Urinary bladder (tissue), 4 donors: ENCODE measurements around the gene NEURL1B. TPM values are rescaled to one million over a fixed set of nuclear protein-coding genes. Genes with fewer than 3 reads are reported as not detected.
"Not testable (repeated sequence)": the region's sequence is repeated elsewhere in the genome, so short reads cannot be mapped to it uniquely, and the experiment has no call there.

Experiments
- DNase-seq: peaks from one replicate; pipeline ENCODE4 v3.0.0-alpha.2; 2015; ENCODE audit errors: extremely low spot score
- H3K27ac ChIP-seq: one replicate; pipeline ENCODE4 v1.5.1; 2013; ENCODE audit warnings: low read depth, mild to moderate bottlenecking, moderate library complexity
- H3K36me3 ChIP-seq: one replicate; pipeline ENCODE4 v1.6.1; 2013; ENCODE audit warnings: mild to moderate bottlenecking, moderate library complexity; ENCODE audit not compliant: insufficient read depth
- H3K4me1 ChIP-seq: one replicate; pipeline ENCODE4 v1.6.1; 2013; ENCODE audit warnings: mild to moderate bottlenecking, moderate library complexity; ENCODE audit not compliant: insufficient read depth
- H3K4me3 ChIP-seq: one replicate; pipeline ENCODE4 v1.5.1; 2013; ENCODE audit warnings: low read depth, low read length
- WGBS: extraction: QIAGEN DNeasy Blood & Tissue Kit; methylation state at CpG from one replicate; pipeline ENCODE4 v1.1.7; 2013; 5-methylcytosine and 5-hydroxymethylcytosine counted together
- polyA plus RNA-seq: library from polyadenylated mRNA; stranded (reverse); fragments of 200-250 nt; gene quantifications from one replicate; pipeline ENCODE4 v1.2.3, GENCODE V29; 2013
- total RNA-seq: library from RNA; depleted of rRNA; stranded (reverse); fragments of >200 nt; gene quantifications from one replicate; pipeline ENCODE4 v1.2.3, GENCODE V29; 2014
- donor health status: healthy with polysubstance abuse.
- donor health status: healthy.

Gene NEURL1B
- total and polyA plus RNA-seq, 2 donors: 51.9 to 52.4 TPM

DNA sequence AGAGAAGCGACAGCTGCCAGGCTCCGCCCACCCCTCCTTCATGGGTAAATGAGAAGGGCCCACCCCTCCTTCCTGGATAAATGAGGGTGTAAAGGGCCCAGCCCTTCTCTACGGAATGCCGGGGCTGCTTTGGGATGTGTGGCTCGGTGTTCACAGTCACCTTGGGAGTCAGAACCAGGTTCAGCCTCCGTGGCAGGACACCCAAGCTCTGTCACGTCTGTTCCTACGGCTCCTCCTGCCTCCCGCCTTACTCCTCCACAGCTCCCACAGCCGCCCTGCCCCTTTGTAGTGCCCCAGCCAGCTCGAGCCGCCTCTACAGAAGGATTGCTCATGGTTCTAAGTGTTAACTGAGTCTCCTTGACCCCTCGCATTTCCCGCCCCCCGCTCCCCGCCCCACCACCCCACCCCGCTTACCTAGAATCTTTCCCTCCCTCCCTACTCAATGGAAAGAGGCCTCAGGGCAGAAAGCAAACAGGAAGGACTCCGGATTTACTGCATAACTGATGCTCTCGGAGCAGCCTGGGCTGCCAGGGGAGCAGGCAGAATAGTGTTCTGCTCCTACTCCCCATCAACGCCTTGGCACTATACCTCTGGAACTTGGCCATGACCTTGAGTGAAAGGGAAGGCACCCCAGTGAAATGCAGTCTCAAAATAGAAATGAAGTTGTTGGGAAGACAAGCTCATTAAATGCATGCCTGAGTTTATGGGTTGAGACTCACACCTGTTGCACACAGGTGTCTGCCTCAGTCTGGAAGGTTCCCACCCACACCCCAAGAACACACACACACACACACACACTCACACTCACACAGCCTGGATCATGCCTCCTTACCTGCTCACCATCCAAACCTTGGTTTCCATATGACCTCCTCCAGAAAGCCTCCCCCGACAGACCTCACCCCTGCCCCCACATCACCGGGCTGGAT lies 59.6 kb downstream of the NEURL1B start:
- Histone ChIP-seq H3K27ac (no peak overlapping the region), H3K4me1 (no peaks in the 10 kb centered on the region), H3K4me3 (no peak overlapping the region), H3K36me3 (no peaks in the 10 kb centered on the region)
- 32% methylated on average over 22 of the region's 22 CpGs for WGBS
- DNase-seq: no peak

DNA sequence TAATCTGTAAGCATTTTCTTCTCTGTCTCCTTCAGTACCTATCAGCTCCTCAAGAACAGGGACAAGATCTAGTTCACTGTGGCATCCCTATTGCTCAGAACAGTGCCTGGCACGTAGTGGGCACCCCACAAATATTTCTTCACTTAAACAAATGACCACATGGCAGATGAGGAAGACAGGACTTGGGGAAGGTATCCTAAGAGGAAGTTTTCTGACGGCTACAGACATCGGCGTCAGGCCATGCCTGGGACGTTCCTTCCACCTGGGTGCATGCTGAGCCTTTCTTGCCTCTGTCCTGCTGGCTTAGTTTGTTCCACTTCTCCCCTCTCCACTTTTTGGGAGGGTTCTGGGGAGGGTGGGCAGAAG lies 60.2 kb downstream of the NEURL1B start:
- DNase-seq: no peak
- Histone ChIP-seq H3K27ac (no peak overlapping the region), H3K4me1 (no peaks in the 10 kb centered on the region), H3K36me3 (no peaks in the 10 kb centered on the region), H3K4me3 (no peak overlapping the region)
- 78% methylated on average over 5 of the region's 5 CpGs for WGBS

DNA sequence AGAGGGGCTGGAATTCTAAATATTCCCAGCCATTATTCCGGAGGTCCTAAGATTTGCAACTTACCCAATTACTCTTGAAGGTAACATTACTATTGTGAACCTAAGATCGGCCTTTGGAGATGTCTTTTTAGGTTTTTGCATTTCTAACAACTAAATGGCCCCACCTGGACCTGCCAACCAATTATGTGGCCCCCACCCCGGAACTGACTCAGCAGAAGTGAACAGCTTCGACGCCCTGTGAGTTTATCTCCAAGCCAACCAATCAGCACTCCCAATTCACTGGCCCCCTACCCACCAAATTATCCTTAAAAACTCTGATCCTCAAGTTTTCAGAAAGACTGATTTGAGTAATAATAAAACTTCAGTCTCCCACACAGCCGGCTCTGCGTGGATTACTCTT lies 62.9 kb downstream of the NEURL1B start:
- H3K27ac ChIP-seq: no peak overlapping the region
- DNase-seq: no peak
- H3K36me3 ChIP-seq: no peaks in the 10 kb centered on the region
- H3K4me1 ChIP-seq: no peaks in the 10 kb centered on the region
- 92% methylated on average over 7 of the region's 7 CpGs for WGBS
- no peak overlapping the region for H3K4me3 ChIP-seq

DNA sequence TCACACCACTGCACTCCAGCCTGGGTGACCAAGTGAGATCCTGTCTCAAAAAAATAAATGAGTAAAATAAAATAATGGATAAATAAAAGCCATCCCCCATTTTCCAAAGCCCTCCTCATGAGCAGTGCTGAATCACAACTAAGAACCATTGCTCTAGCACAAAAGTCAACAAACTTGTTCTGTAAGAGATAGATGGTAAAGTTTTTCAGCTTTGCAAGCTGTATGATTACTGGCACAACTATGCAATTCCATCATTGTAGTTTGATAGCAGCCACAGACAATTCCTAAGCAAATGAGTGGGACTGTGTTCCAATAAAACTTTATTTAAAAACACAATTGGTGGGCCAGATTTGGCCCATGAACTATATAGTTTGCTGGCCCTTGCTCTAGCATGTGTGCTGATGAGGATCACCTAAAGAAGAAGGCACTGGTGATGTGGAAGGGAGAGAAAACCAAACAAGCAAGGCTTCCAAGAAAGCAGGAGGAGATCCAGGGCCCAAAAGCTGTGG lies 64.6 kb downstream of the NEURL1B start:
- no peaks in the 10 kb centered on the region for H3K4me1 ChIP-seq
- H3K4me3 ChIP-seq: no peak overlapping the region
- H3K27ac ChIP-seq: no peak overlapping the region
- DNase-seq: no peak
- no peaks in the 10 kb centered on the region for H3K36me3 ChIP-seq

DNA sequence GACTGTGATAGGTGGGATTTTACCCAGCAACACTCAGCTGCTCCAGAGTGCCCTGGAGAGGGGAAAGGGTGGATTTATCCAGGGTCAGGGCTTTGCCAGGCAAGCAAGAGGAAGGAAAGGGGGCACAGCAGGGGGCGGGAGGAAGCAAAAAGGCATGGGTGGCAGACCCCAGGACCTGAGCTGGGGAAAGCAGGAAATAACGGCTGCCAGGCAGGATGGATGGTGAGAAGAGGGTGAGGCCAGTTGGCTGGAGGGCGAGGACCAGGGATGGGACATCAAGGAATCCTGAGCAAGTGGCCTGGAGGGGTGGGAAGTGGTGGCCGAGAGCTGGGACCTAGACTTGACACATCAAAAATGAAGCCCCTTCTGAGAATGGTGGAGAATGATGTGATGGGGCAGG lies 65.7 kb downstream of the NEURL1B start:
- DNase-seq: no peak
- 72% methylated on average over 4 of the region's 4 CpGs for WGBS

DNA sequence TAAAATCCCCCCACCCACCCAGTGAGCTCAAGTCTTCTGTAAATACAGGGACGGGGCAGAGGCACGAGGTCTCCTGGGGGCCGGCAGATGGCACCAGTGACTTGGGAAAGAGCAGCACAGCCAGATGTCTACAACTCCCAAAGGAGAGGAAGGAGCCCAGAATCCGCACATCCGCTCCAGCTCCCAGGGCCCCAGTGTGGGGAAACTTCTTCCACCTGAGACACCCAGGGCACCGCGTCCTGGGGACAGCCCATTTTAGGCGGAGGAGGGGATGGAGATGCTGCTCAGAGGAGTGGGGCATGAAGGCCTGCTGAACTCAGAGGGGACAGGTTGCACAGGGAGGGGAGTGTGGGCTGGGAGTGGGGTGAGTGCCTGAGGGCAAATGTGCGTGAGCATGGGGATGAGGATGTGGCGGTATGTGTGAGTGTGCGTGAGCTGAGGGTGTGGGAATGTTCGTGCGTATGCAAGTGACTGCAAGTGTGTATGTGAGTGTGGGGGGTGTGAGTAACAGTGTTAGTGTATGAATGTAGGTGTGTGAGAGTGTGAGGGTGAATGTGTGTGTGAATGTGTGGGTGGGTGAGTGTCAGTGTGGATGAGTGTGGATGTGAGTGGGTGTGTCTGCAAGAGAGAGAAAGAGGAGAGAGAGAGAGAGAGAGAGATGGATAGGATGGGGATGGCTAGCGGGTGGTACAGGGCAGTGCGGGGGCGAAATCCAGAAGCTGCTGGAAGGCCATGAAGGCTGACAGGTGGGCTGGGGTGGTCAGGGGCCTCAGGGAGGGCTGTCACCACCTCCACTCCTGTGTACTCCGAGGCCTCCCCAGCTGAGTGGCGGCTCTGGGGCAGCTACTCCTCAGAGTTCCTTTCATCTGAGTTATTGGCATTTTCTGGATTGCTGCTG lies 66.5 kb downstream of the NEURL1B start:
- 54% methylated on average over 18 of the region's 18 CpGs for WGBS
- DNase-seq: no peak
- H3K4me3 ChIP-seq: no peak overlapping the region
- H3K4me1 ChIP-seq: no peaks in the 10 kb centered on the region
- H3K27ac ChIP-seq: no peak overlapping the region
- H3K36me3 ChIP-seq: no peaks in the 10 kb centered on the region

More for the DNA sequence above, 65.7 kb downstream of the NEURL1B start:
- H3K4me1 ChIP-seq: no peaks in the 10 kb centered on the region
- H3K36me3 ChIP-seq: no peaks in the 10 kb centered on the region
- H3K4me3 ChIP-seq: no peak overlapping the region
- H3K27ac ChIP-seq: no peak overlapping the region

DNA sequence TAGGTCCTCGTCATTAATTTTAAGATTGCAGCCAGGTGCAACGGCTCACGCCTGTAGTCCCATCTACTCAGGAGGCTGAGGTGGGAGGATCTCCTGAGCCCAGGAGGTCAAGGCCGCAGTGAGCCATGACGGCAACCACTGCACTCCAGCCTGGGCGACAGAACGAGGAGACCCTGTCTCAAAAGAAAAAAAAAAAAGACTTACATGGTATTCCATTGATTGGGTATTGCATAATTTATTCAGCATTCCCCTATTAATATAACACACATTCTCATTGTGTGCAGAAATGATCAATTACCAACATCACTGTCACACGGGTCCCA lies 67.1 kb downstream of the NEURL1B start:
- WGBS: 82% methylated on average over 8 of the region's 8 CpGs
- DNase-seq: no peak
- H3K27ac ChIP-seq: no peak overlapping the region
- H3K4me3 ChIP-seq: no peak overlapping the region
- no peaks in the 10 kb centered on the region for H3K4me1 ChIP-seq
- H3K36me3 ChIP-seq: no peaks in the 10 kb centered on the region

DNA sequence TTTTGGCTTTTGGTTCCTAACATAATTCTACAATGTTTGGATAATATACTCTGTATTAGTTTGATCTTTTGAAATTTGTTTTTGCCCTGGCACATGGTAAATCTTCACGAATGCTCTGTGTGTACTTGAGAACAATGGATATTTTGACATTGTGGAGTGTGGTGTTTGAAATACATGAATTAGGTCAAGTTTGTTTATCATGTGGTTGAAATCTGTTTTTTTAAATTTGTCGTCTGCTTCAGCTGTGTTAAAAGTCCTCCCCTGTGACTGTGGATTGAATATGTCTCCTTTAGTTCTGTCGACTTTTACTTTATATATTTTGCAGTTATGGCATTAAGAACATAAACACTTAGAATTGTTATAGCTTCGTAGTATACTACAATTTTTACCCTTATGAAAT lies 69.6 kb downstream of the NEURL1B start:
- no peak overlapping the region for H3K27ac ChIP-seq
- H3K36me3 ChIP-seq: no peaks in the 10 kb centered on the region
- H3K4me1 ChIP-seq: no peaks in the 10 kb centered on the region
- 47% methylated on average over 4 of the region's 4 CpGs for WGBS
- no peak for DNase-seq
- no peak overlapping the region for H3K4me3 ChIP-seq

DNA sequence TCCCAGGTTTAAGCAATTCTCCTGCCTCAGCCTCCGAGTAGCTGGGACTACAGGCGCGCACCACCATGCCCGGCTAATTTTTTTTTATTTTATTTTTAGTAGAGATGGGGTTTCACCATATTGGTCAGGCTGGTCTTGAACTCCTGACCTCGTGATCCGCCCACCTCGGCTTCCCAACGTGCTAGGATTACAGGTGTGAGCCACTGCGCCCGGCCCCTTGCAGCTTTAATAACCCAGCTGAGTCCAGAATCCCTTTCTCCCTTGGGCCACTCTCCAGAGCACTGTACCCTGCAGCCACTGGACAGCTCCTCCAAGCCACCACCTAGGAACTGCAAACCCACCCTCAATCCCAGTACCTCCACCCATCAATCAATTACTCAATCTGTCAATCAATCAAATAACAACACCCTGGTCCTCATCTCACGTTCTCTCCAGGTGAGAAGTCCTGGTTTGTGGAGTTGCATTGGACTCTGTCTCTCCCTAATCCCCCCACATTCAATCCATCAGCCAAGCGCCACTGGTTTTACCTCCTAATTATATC lies 70.3 kb downstream of the NEURL1B start:
- 76% methylated on average over 12 of the region's 12 CpGs for WGBS
- not testable (repeated sequence) for H3K27ac ChIP-seq, H3K4me3 ChIP-seq, H3K4me1 ChIP-seq, DNase-seq, H3K36me3 ChIP-seq

DNA sequence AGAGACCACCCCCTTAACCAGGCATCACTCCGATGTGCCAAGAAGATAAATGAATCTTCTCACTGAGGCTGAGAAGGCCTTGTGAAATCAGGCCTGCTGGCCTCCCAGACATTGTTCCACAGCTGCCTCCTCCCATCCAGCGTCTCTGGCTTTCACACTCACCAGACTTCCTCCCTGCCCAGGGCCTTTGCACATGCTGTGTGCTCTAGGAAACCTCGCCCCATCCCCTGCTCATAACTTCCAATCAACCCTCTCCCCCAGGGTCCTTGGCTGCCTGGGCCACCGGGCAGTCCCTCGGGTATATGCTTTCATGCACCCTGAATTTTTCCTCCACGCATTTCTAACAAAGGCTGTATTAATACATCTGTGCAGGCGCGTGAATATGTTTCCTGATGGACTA lies 71.5 kb downstream of the NEURL1B start:
- Histone ChIP-seq H3K36me3 (no peaks in the 10 kb centered on the region), H3K4me3 (no peak overlapping the region), H3K4me1 (no peaks in the 10 kb centered on the region), H3K27ac (no peak overlapping the region)
- 61% methylated on average over 8 of the region's 8 CpGs for WGBS
- no peak for DNase-seq

DNA sequence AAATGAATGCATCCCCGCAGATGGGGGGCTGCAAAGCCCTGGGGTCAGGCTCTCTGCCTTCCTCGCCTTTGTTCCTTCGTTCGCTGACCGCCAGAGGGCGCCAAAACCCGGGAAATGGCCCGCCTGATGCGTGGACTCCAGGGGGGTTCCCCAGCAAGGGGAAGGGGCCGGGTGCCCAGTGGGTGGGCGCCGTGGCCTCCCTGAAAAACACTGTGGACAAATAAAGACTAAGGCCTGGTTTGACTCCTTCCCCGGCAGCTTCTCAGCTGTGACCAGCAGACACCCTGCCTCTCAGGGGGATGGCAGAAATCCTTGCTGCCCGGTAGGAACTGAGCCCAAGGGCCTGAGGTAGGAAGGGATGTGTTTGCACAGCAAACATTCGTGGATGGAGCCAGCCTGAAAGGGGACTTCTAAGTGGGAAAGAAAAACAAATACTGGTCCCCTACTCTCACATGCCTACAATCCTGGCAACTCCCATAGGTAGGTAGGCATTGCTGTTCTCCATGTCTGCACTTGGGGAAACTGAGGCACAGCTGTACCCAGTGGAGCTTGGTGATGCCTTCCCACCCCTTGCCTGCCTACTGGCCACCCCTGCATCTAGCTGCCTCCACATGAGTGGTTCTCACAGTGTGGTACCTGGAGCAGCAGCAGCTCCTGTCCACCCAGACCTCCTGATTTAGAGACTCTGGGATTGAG lies 72.2 kb downstream of the NEURL1B start:
- DNase-seq: no peak
- 3% methylated on average over 15 of the region's 15 CpGs for WGBS
- Histone ChIP-seq H3K36me3 (no peaks in the 10 kb centered on the region), H3K4me3 (no peak overlapping the region), H3K4me1 (no peaks in the 10 kb centered on the region), H3K27ac (no peak overlapping the region)

DNA sequence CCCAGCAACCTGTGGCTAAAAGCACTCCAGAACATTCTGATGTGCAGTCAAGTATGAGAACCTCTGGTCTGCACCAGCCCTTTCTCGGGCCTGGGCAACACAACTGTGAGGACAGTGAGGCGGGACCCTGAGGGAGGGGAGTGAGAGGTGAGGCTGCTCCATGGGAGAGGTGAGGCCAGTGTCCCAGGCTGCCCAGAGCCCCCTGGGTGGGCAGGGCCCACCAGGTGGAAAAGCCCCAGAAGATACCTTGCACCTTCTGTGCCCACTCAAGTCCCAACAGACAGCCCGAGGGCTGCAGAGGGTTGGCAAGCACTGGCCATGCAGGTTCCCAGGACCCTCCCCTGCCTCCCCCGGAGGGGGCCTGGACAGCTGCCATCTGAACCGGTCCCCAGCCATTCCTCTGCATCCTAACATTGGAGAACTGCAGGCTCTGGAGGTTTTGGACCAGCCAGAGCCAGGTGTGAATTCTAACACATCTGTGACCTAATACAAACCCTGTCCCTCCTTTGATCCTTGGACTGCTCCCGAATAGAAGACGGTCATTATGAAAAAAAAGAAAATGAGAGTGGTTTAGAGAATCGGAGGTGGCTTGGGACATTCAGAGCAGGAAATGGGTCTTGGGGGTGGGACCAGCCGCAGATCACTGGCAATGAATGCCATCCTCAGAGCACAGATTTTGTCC lies 72.9 kb downstream of the NEURL1B start:
- 64% methylated on average over 9 of the region's 9 CpGs for WGBS
- H3K36me3 ChIP-seq: no peaks in the 10 kb centered on the region
- H3K27ac ChIP-seq: no peak overlapping the region
- H3K4me3 ChIP-seq: no peak overlapping the region
- H3K4me1 ChIP-seq: no peaks in the 10 kb centered on the region
- DNase-seq: no peak
